SK-N-SH (cell line): Measurements from ENCODE around the gene G6PC2. TPM values are rescaled to one million over a fixed set of nuclear protein-coding genes. Genes with fewer than 3 reads are reported as not detected.

Experiments
- CTCF ChIA-PET: fragments of 300-600, 350-600 bp; formaldehyde crosslinking; extraction: SDS; loops from one replicate; lab custom pipeline; 2021; lab: Yijun Ruan, JAX
- POLR2A ChIA-PET: fragments of 350-600 bp; sonication (Branson Sonifier 250); formaldehyde crosslinking; extraction: SDS; loops from one replicate; lab custom pipeline; 2020; ENCODE audit warnings: antibody characterized with exemption, inconsistent platforms; lab: Yijun Ruan, JAX
- DNase-seq: peaks from one replicate; pipeline ENCODE4 v3.0.0; 2012
- H2AFZ ChIP-seq: fragments of 200-600 bp; sonication (generic); 2 replicates; pipeline ENCODE4 v1.8.1; 2016; ENCODE audit warnings: antibody characterized with exemption, mild to moderate bottlenecking, low read depth
- H3F3A ChIP-seq: fragments of 200-600 bp; sonication (generic); replicated peaks from 2 replicates; pipeline ENCODE3; 2016; ENCODE audit warnings: antibody characterized with exemption, mild to moderate bottlenecking; ENCODE audit not compliant: insufficient read depth
- H3K27ac ChIP-seq, 2 experiments: fragments of 200-500 bp in 1 of 2; fragments of 200-600 bp in 1 of 2; sonication (Bioruptor generic) in 1 of 2; sonication (generic), shearing (Covaris generic) in 1 of 2; 2 replicates each; pipeline versions ENCODE4 v1.5.1 to v1.6.1; 2014 to 2016; ENCODE audit warnings: low read depth in 2 of 2, inconsistent platforms in 1 of 2, low read length in 1 of 2, mild to moderate bottlenecking in 1 of 2, mixed read lengths in 1 of 2
- H3K27me3 ChIP-seq: fragments of 200-600 bp; sonication (generic), shearing (Covaris generic); 2 replicates; pipeline ENCODE4 v1.6.1; 2016; ENCODE audit warnings: mixed run types; ENCODE audit not compliant: insufficient read depth
- H3K36me3 ChIP-seq, 2 experiments: fragments of 200-500 bp in 1 of 2; fragments of 200-600 bp in 1 of 2; sonication (Bioruptor generic) in 1 of 2; sonication (generic) in 1 of 2; replicated peaks in 1 of 2; 2 replicates each; pipeline versions ENCODE3 to v1.5.1; 2014 to 2016; ENCODE audit warnings: low read length in 1 of 2, mild to moderate bottlenecking in 1 of 2; ENCODE audit not compliant: insufficient read depth in 2 of 2, control insufficient read depth in 1 of 2
- H3K4me1 ChIP-seq, 2 experiments: fragments of 200-500 bp in 1 of 2; fragments of 200-600 bp in 1 of 2; sonication (Bioruptor generic) in 1 of 2; sonication (generic), shearing (Covaris generic) in 1 of 2; 2 replicates each; pipeline versions ENCODE4 v1.5.1 to v1.6.1; 2014 to 2016; ENCODE audit warnings: low read depth in 1 of 2, low read length in 1 of 2, mixed run types in 1 of 2; ENCODE audit not compliant: insufficient read depth in 2 of 2, control insufficient read depth in 1 of 2
- H3K4me2 ChIP-seq: fragments of 200-600 bp; sonication (generic), shearing (Covaris generic); 2 replicates; pipeline ENCODE4 v1.6.1; 2017; ENCODE audit warnings: mixed run types
- H3K4me3 ChIP-seq, 2 experiments: fragments of 200-500 bp in 1 of 2; fragments of 200-600 bp in 1 of 2; sonication (Bioruptor generic) in 1 of 2; sonication (generic), shearing (Covaris generic) in 1 of 2; 2 replicates each; pipeline versions ENCODE4 v1.5.1 to v1.8.1; 2014 to 2016; ENCODE audit warnings: low read depth in 2 of 2, inconsistent platforms in 1 of 2, low read length in 1 of 2, mild to moderate bottlenecking in 1 of 2, mixed read lengths in 1 of 2, moderate library complexity in 1 of 2
- H3K79me2 ChIP-seq: fragments of 200-600 bp; sonication (generic); 2 replicates; pipeline ENCODE4 v1.8.1; 2017; ENCODE audit warnings: mild to moderate bottlenecking; ENCODE audit not compliant: insufficient read depth
- H3K9ac ChIP-seq: fragments of 200-600 bp; sonication (generic); 2 replicates; pipeline ENCODE4 v1.6.1; 2017; ENCODE audit warnings: mixed run types
- H3K9me2 ChIP-seq: fragments of 200-600 bp; sonication (generic); 2 replicates; pipeline ENCODE4 v1.6.1; 2017; ENCODE audit warnings: mixed run types
- H3K9me3 ChIP-seq: fragments of 200-600 bp; sonication (generic); 2 replicates; pipeline ENCODE4 v1.6.1; 2017; ENCODE audit warnings: mixed run types, mild to moderate bottlenecking, moderate library complexity
- H4K20me1 ChIP-seq: fragments of 200-600 bp; sonication (generic); 2 replicates; pipeline ENCODE4 v1.6.1; 2017; ENCODE audit warnings: mild to moderate bottlenecking, mixed run types; ENCODE audit not compliant: insufficient read depth
- ELF1 ChIP-seq: IDR thresholded peaks from 2 replicates; pipeline ENCODE4 v1.4.0; 2012
- EP300 ChIP-seq, 2 experiments: IDR thresholded peaks; 2 replicates each; pipeline versions ENCODE4 v1.4.0 to v1.6.1; 2012; ENCODE audit warnings: borderline replicate concordance in 1 of 2, low read depth in 1 of 2, low read length in 1 of 2
- EZH2phosphoT487 ChIP-seq: fragments of 200-600 bp; sonication (generic); IDR thresholded peaks from 2 replicates; pipeline ENCODE4 v1.6.1; 2017; ENCODE audit warnings: low read depth, mixed run types, mild to moderate bottlenecking, antibody characterized with exemption, moderate library complexity, borderline replicate concordance
- FOSL2 ChIP-seq: IDR thresholded peaks from 2 replicates; pipeline ENCODE4 v1.4.0; 2012; ENCODE audit warnings: low read depth, mild to moderate bottlenecking, moderate library complexity, borderline replicate concordance
- FOXJ3 ChIP-seq: sonication (generic); formaldehyde crosslinking; IDR thresholded peaks from 2 replicates; pipeline ENCODE4 v1.5.1; 2020; ENCODE audit warnings: mild to moderate bottlenecking, missing genetic modification reagents
- FOXM1 ChIP-seq: IDR thresholded peaks from 2 replicates; pipeline ENCODE4 v1.4.0; 2012; ENCODE audit warnings: low read depth, mild to moderate bottlenecking
- JUND ChIP-seq: IDR thresholded peaks from 2 replicates; pipeline ENCODE4 v1.4.0; 2012
- NRF1 ChIP-seq: IDR thresholded peaks from 2 replicates; pipeline ENCODE4 v1.6.1; 2012; ENCODE audit warnings: low read depth, mild to moderate bottlenecking, low read length
- PBX3 ChIP-seq: IDR thresholded peaks from 2 replicates; pipeline ENCODE4; 2012
- POLR2AphosphoS5 ChIP-seq: IDR thresholded peaks from 2 replicates; pipeline ENCODE4 v1.6.1; 2012; ENCODE audit warnings: low read depth, low read length
- RCOR1 ChIP-seq: fragments of 150-350 bp; IDR thresholded peaks from 2 replicates; pipeline ENCODE4 v1.6.1; 2017; ENCODE audit warnings: antibody characterized with exemption, low read length
- REST ChIP-seq: IDR thresholded peaks from 2 replicates; pipeline ENCODE4 v1.6.1; 2012; ENCODE audit warnings: mild to moderate bottlenecking, low read depth, low read length, moderate library complexity
- RFX5 ChIP-seq: IDR thresholded peaks from 2 replicates; pipeline ENCODE4 v1.6.1; 2012; ENCODE audit warnings: mild to moderate bottlenecking, improper control_type of control experiment, low read length
- TAF1 ChIP-seq: IDR thresholded peaks from 2 replicates; pipeline ENCODE4 v1.6.1; 2012; ENCODE audit warnings: low read depth, mild to moderate bottlenecking, low read length, moderate library complexity, borderline replicate concordance
- TCF12 ChIP-seq: IDR thresholded peaks from 2 replicates; pipeline ENCODE4 v1.4.0; 2012
- TEAD4 ChIP-seq: IDR thresholded peaks from 2 replicates; pipeline ENCODE4 v1.4.0; 2012; ENCODE audit warnings: mild to moderate bottlenecking, borderline replicate concordance; ENCODE audit not compliant: insufficient read depth
- YY1 ChIP-seq: IDR thresholded peaks from 2 replicates; pipeline ENCODE4 v1.4.0; 2012; ENCODE audit warnings: low read depth, mild to moderate bottlenecking
- WGBS: methylation state at CpG from one replicate; pipeline ENCODE4 v1.1.6; 2017; ENCODE audit warnings: low lambda C conversion rate; 5-methylcytosine and 5-hydroxymethylcytosine counted together
- polyA plus RNA-seq, 3 experiments: library from polyadenylated mRNA; depleted of rRNA; stranded (reverse); fragments of >200 nt; gene quantifications; 2 replicates each; pipeline ENCODE4 v1.2.3, GENCODE V29; 2012
- TF ChIP-seq, protein P1 (sequence below): fragments of 200-600 bp; sonication (generic); IDR thresholded peaks from 2 replicates; pipeline ENCODE4 v1.6.1; 2017; ENCODE audit warnings: antibody characterized with exemption, mild to moderate bottlenecking, moderate library complexity
- TF ChIP-seq, protein P2 (sequence below): IDR thresholded peaks from 2 replicates; pipeline ENCODE4 v1.4.0; 2012; ENCODE audit warnings: low read depth

G6PC2 gene
- polyA plus RNA-seq, 1 of the 3 experiments (the other 2 are of a cell fraction) = not detected

- no peaks in the 10 kb centered on the region for H3K9me3 ChIP-seq
- H3F3A ChIP-seq = no peaks in the 10 kb centered on the region
- no peaks in the 10 kb centered on the region for H3K79me2 ChIP-seq
- H2AFZ ChIP-seq = no peak overlapping the region
- ChIA-PET CTCF (interaction anchor here (1.0 kb wide), 1 partner anchor 178 kb away, joined by 3 read pairs; no protein-coding TSS in a partner anchor), POLR2A (no interaction called here)
- H3K4me1 ChIP-seq = no peaks in the 10 kb centered on the region
- TF ChIP-seq RCOR1 = no peak
- no peak for TF ChIP-seq TEAD4
- TF ChIP-seq POLR2AphosphoS5 = no peak
- TF ChIP-seq EZH2phosphoT487 = no peak
- TF ChIP-seq REST = no peak
- no peak for TF ChIP-seq YY1
- TF ChIP-seq FOXM1 = no peak
- TF ChIP-seq FOSL2 = no peak
- no peak for TF ChIP-seq PBX3
- TF ChIP-seq ELF1 = no peak
- no peak for DNase-seq
- H3K36me3 ChIP-seq = no peaks in the 10 kb centered on the region
- no peaks in the 10 kb centered on the region for H3K9me2 ChIP-seq
- no peak overlapping the region for H3K27ac ChIP-seq
- no peaks in the 10 kb centered on the region for H4K20me1 ChIP-seq
- no peak overlapping the region for H3K4me3 ChIP-seq
- no peaks in the 10 kb centered on the region for H3K27me3 ChIP-seq
- no peak overlapping the region for H3K4me2 ChIP-seq
- no peak overlapping the region for H3K9ac ChIP-seq
Observed at GRCh38 chr2:168954256-168954655, 53.2 kb downstream of the G6PC2 start.

DNA sequence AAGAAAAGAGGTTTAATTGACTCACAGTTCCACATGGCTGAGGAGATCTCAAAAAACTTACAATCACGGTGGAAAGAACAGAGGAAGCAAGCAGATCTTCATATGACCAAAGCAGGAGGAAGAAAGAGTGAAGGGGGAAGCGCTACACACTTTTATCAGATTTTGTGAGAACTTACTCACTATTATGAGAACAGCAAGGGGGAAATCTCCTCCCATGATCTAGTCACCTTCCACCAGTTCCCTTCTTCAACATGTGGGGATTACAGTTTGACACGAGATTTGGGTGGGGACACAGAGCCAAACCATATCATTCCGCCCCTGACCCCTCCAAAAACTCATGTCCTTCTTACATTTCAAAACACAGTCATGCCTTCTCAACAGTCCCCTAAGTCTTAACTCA is 54.2 kb downstream of the G6PC2 start:
- Histone ChIP-seq H3K79me2 (no peaks in the 10 kb centered on the region), H3K27me3 (no peaks in the 10 kb centered on the region), H3K9me3 (no peaks in the 10 kb centered on the region), H3F3A (no peaks in the 10 kb centered on the region), H2AFZ (no peak overlapping the region), H4K20me1 (no peaks in the 10 kb centered on the region), H3K9ac (no peak overlapping the region), H3K36me3 (no peaks in the 10 kb centered on the region), H3K9me2 (no peaks in the 10 kb centered on the region), H3K4me2 (no peak overlapping the region), H3K27ac (no peak overlapping the region), H3K4me3 (no peak overlapping the region), H3K4me1 (no peaks in the 10 kb centered on the region)
- DNase-seq = no peak
- ChIA-PET POLR2A (no interaction called here), CTCF (interaction anchor here (1.0 kb wide), 1 partner anchor 177 kb away, joined by 3 read pairs; no protein-coding TSS in a partner anchor)
- WGBS = 14% methylated on average over 4 of the region's 4 CpGs
- TF ChIP-seq FOXM1 = no peak
- TF ChIP-seq FOSL2 = no peak
- no peak for TF ChIP-seq JUND
- TF ChIP-seq TCF12 = no peak
- TF ChIP-seq FOXJ3 (CRISPR knock-in tag) = no peak
- TF ChIP-seq TEAD4 = no peak
- TF ChIP-seq, protein P1, sequence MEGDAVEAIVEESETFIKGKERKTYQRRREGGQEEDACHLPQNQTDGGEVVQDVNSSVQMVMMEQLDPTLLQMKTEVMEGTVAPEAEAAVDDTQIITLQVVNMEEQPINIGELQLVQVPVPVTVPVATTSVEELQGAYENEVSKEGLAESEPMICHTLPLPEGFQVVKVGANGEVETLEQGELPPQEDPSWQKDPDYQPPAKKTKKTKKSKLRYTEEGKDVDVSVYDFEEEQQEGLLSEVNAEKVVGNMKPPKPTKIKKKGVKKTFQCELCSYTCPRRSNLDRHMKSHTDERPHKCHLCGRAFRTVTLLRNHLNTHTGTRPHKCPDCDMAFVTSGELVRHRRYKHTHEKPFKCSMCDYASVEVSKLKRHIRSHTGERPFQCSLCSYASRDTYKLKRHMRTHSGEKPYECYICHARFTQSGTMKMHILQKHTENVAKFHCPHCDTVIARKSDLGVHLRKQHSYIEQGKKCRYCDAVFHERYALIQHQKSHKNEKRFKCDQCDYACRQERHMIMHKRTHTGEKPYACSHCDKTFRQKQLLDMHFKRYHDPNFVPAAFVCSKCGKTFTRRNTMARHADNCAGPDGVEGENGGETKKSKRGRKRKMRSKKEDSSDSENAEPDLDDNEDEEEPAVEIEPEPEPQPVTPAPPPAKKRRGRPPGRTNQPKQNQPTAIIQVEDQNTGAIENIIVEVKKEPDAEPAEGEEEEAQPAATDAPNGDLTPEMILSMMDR = no peak
- TF ChIP-seq, protein P2, sequence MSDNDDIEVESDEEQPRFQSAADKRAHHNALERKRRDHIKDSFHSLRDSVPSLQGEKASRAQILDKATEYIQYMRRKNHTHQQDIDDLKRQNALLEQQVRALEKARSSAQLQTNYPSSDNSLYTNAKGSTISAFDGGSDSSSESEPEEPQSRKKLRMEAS = no peak
- no peak for TF ChIP-seq NRF1
- TF ChIP-seq RFX5 = no peak
- no peak for TF ChIP-seq EP300 (IDR thresholded peaks at IDR 0.05; ENCODE audit: borderline replicate concordance in 1 of 2, low read depth in 1 of 2, low read length in 1 of 2)
- no peak for TF ChIP-seq REST
- TF ChIP-seq TAF1 = no peak
